Neural crest cell (in vitro differentiated cells): ENCODE data around the gene ARID5B. TPM values are rescaled to one million over a fixed set of nuclear protein-coding genes. Genes with fewer than 3 reads are reported as not detected.

Source experiments
- DNase-seq: peaks from one replicate; pipeline ENCODE4 v3.0.0; 2021; ENCODE audit warnings: low read depth, mixed read lengths, low spot score
- H3K27ac Mint-ChIP-seq: one replicate; pipeline ENCODE4 v1.8.0; 2021; ENCODE audit warnings: mild to moderate bottlenecking, mixed read lengths; ENCODE audit not compliant: unreplicated experiment
- H3K27me3 Mint-ChIP-seq: 2 replicates; pipeline ENCODE4 v1.8.0; 2021; ENCODE audit warnings: low read depth, mild to moderate bottlenecking, mixed read lengths
- H3K36me3 Mint-ChIP-seq: 2 replicates; pipeline ENCODE4 v1.8.0; 2021; ENCODE audit warnings: low read depth, mild to moderate bottlenecking, mixed read lengths
- H3K4me1 Mint-ChIP-seq: 2 replicates; pipeline ENCODE4 v1.8.0; 2021; ENCODE audit warnings: mixed read lengths
- H3K4me3 Mint-ChIP-seq: one replicate; pipeline ENCODE4 v1.8.0; 2021; ENCODE audit warnings: mild to moderate bottlenecking, mixed read lengths
- H3K9me3 Mint-ChIP-seq: 2 replicates; pipeline ENCODE4 v1.8.0; 2021; ENCODE audit warnings: mixed read lengths
- total RNA-seq: library from RNA; stranded (reverse); gene quantifications from 2 replicates; pipeline ENCODE4 v1.2.1, GENCODE V29; 2021
- TF ChIP-seq, protein P1 (sequence below): fragments of 200-600 bp; sonication (generic); conservative IDR thresholded peaks from 2 replicates; pipeline ENCODE4 v1.5.0; 2021; ENCODE audit warnings: antibody characterized with exemption, mild to moderate bottlenecking

ARID5B gene
- total RNA-seq, 1 donor from 2014 or later: 10.4 TPM

GRCh38 chr10:62080905-62081304, 179.4 kb downstream of the ARID5B start:
- no peak for DNase-seq
- Mint-ChIP-seq H3K27me3 (no peaks in the 10 kb centered on the region), H3K9me3 (peaks cover 2% of the 10 kb centered on the region), H3K27ac (peak overlapping the region; percentile 32), H3K4me1 (peaks cover 56% of the 10 kb centered on the region), H3K4me3 (peak overlapping the region; percentile 5), H3K36me3 (peaks cover 13% of the 10 kb centered on the region)
- TF ChIP-seq, protein P1, sequence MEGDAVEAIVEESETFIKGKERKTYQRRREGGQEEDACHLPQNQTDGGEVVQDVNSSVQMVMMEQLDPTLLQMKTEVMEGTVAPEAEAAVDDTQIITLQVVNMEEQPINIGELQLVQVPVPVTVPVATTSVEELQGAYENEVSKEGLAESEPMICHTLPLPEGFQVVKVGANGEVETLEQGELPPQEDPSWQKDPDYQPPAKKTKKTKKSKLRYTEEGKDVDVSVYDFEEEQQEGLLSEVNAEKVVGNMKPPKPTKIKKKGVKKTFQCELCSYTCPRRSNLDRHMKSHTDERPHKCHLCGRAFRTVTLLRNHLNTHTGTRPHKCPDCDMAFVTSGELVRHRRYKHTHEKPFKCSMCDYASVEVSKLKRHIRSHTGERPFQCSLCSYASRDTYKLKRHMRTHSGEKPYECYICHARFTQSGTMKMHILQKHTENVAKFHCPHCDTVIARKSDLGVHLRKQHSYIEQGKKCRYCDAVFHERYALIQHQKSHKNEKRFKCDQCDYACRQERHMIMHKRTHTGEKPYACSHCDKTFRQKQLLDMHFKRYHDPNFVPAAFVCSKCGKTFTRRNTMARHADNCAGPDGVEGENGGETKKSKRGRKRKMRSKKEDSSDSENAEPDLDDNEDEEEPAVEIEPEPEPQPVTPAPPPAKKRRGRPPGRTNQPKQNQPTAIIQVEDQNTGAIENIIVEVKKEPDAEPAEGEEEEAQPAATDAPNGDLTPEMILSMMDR: no peak

DNA sequence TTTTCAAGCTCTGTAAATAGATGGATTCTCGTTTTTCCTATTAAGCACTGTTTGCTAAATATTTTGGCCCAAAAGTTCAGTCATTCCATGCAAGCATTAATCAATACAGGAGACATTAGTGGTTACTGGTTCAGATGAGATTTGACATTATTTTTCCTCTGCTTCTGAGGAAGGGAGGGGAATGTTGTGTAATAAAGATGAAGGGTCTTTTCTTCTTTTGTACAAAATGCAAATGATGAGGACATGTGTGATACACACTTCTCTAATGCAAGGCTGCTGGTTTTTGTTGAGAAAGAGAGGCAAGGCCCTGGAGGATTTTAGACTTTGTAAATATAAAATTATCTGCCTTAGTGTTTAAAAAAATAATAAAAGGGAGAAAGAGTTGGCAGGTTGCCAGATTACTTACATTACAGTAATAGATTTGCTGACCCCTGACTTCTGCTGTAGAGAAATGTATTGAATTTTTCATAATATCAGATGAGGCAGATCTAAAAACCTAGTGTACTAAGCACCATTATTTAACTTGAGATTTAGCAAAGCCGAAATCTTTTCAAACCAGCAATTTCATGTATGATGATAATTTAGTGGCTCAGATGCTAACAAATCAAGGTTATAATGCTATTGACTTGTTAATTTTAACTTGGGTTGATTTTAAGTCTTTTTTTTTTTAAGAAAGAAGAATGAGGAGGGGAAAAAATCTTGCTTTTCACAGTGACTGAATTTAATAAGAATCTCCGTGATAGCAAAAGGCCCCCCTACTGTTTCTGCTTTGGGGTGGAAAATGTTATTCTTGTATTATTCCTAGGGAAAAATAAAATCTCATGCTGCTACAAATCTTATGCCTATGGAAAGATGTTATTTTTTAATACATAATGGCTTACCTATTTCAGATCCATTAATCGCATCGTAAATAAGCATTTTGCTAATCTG, 180.1 kb downstream of the ARID5B start:
- peaks cover 12% of the 10 kb centered on the region for H3K36me3 Mint-ChIP-seq
- H3K27me3 Mint-ChIP-seq: no peaks in the 10 kb centered on the region
- peaks cover 54% of the 10 kb centered on the region for H3K4me1 Mint-ChIP-seq
- DNase-seq: no peak
- H3K27ac Mint-ChIP-seq: peak overlapping the region; percentile 32
- peak overlapping the region; percentile 26 for H3K4me3 Mint-ChIP-seq
- TF ChIP-seq, protein P1: no peak
- H3K9me3 Mint-ChIP-seq: peaks cover 2% of the 10 kb centered on the region

DNA sequence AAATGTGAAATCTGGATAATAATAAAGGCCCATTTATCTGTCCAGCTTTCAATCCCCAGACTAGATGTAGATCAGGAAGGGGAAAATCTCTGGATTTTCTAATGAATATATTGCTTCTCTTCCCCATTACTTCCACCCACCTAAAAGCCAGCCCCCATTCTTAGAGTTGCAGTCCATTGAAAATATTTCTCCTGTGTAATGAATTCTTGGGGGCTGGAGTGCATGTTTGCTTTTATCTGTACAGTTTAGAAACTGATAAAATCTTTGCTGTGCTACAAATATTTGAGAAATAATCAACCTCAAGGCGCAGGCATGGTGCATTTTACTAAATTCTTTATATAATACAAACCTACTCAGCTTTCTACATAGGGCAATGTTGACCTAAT, 180.8 kb downstream of the ARID5B start:
- peaks cover 12% of the 10 kb centered on the region for H3K36me3 Mint-ChIP-seq
- TF ChIP-seq, protein P1: no peak
- peaks cover 47% of the 10 kb centered on the region for H3K4me1 Mint-ChIP-seq

GRCh38 chr10:62082729-62083411, 181.4 kb downstream of the ARID5B start:
- Mint-ChIP-seq H3K27ac (peak overlapping the region; percentile 94), H3K27me3 (no peaks in the 10 kb centered on the region)
- DNase-seq: no peak

More for the DNA sequence above, 180.8 kb downstream of the ARID5B start:
- Mint-ChIP-seq H3K9me3 (peaks cover 2% of the 10 kb centered on the region), H3K27ac (peak overlapping the region; percentile 94), H3K4me3 (peak overlapping the region; percentile 26), H3K27me3 (no peaks in the 10 kb centered on the region)
- DNase-seq: no peak

More at GRCh38 chr10:62082729-62083411, 181.4 kb downstream of the ARID5B start:
- Mint-ChIP-seq H3K4me3 (peak overlapping the region; percentile 58), H3K36me3 (peaks cover 12% of the 10 kb centered on the region), H3K4me1 (peaks cover 41% of the 10 kb centered on the region), H3K9me3 (peaks cover 2% of the 10 kb centered on the region)
- TF ChIP-seq, protein P1: no peak
